ENCODE results near the gene CARMIL1. TPM values are rescaled to one million over a fixed set of nuclear protein-coding genes. Genes with fewer than 3 reads are reported as not detected.
A peak's percentile ranks its signal among the peaks of the same experiment; 100 is the strongest.
"Not testable (repeated sequence)": the region's sequence is repeated elsewhere in the genome, so short reads cannot be mapped to it uniquely, and the experiment has no call there.

CARMIL1 gene
- total RNA-seq, 2 donors from 2014 or later: 3.5 to 4.8 TPM

DNA sequence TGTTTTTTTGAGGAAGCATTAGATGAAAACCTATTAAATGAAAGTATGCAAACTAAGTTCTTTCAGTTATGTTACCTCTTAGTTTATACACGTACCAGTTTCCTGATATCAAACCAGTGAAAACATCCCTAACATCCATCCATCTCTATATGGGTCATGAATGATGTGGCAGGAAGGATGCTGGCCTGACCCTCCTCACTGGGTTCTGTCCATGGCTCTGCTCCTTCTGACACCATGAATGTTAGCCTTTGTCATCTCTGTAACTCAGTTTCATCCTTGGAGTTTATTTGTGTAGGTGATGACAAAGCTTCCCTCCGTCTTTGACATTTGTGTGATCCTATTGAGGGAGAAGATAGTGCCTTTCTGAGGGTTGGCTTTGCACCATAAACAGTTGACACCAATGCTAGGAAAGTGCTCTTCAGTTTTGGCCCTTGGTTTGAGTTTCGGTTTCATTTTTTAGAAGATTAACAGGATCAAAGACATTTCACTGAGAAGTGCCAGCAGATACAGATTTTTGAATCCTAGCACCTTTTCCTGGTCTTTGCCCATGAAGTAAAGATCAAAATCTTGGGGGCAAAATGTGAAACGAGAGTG lies 300.8 kb downstream of the CARMIL1 start:
- no peak for DNase-seq
- H3K9me3 ChIP-seq (ENCODE audit: control insufficient read depth, low read length, poor library complexity, severe bottlenecking): no peaks in the 10 kb centered on the region
- Mint-ChIP-seq H3K36me3 (ENCODE audit: low read depth) (peaks cover 7% of the 10 kb centered on the region), H3K4me3 (peak overlapping the region; percentile 80), H3K4me1 (peaks cover 4% of the 10 kb centered on the region), H3K27me3 (peaks cover 5% of the 10 kb centered on the region), H3K27ac (peak overlapping the region; percentile 74)
- no peak for ATAC-seq

DNA sequence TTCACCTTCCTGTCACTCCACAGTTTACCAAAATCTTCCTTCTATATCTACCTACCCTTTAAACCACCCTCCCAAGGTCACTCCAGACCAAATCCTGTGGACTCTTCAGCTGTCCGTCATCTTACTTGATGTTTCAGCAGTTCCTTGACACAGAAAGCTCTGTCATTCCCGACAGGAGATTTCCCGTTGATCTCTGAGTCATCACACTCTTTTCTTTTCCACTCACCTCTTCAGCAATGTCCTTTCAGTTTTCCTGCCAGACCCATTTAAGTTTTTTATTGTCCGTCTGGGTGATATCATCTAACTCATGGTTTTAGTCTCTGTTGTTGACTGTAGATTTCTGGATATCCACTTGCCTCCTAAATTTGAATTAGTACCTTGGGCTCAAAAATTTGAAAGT lies 302.9 kb downstream of the CARMIL1 start:
- H3K4me3 Mint-ChIP-seq: no peak overlapping the region
- H3K27me3 Mint-ChIP-seq: no peaks in the 10 kb centered on the region
- DNase-seq: no peak
- H3K27ac Mint-ChIP-seq: no peak overlapping the region
- H3K9me3 ChIP-seq (ENCODE audit: control insufficient read depth, low read length, poor library complexity, severe bottlenecking): no peaks in the 10 kb centered on the region
- peaks cover 4% of the 10 kb centered on the region for H3K4me1 Mint-ChIP-seq
- peaks cover 7% of the 10 kb centered on the region for H3K36me3 Mint-ChIP-seq (ENCODE audit: low read depth)
- ATAC-seq: no peak

DNA sequence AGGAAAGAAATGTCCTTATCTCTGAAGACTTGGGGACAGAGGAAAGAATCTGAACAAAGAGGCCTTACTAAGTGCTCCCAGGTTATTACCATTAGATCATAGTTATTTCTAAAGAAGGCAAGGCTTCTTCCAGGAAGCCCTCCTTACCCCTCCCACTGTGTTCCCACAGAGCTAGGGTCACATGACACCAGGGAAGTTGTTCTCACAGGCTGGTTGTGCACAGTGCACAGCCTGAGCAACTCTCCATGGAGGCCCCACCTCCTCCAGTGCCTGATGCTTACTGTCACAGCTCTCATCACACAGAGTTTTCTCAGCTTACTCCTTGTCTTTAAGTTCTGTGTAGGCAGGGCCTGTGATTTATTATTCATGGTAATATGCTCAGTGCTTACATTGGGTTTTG lies 303.9 kb downstream of the CARMIL1 start:
- H3K27me3 Mint-ChIP-seq: no peaks in the 10 kb centered on the region
- peaks cover 4% of the 10 kb centered on the region for H3K4me1 Mint-ChIP-seq
- no peak for DNase-seq

DNA sequence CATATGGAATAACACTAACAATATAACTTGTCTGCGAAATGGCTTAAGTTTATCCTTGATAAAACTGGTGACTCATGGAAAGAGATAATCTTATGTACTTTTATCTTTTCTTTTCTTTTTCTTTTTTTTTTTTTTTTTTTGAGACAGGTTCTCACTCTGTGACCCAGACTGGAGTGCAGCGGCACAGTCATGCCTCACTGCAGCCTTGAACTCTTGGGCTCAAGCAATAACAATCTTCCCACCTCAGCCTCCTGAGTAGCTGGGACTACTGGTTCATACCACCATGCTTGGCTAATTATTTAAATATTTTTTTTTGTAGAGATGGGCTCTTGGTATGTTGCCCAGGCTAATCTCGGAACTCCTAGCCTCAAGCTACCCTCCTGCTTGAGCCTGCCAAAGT lies 304.7 kb downstream of the CARMIL1 start:
- peaks cover 4% of the 10 kb centered on the region for H3K4me1 Mint-ChIP-seq
- peaks cover 7% of the 10 kb centered on the region for H3K36me3 Mint-ChIP-seq (ENCODE audit: low read depth)
- no peak overlapping the region for H3K27ac Mint-ChIP-seq
- ATAC-seq (no peak), DNase-seq (no peak)
- H3K27me3 Mint-ChIP-seq: no peaks in the 10 kb centered on the region
- H3K9me3 ChIP-seq (ENCODE audit: control insufficient read depth, low read length, poor library complexity, severe bottlenecking): no peaks in the 10 kb centered on the region
- H3K4me3 Mint-ChIP-seq: no peak overlapping the region

More for the DNA sequence above, 303.9 kb downstream of the CARMIL1 start:
- Mint-ChIP-seq H3K27ac (no peak overlapping the region), H3K4me3 (no peak overlapping the region), H3K36me3 (ENCODE audit: low read depth) (peaks cover 7% of the 10 kb centered on the region)
- H3K9me3 ChIP-seq (ENCODE audit: control insufficient read depth, low read length, poor library complexity, severe bottlenecking): no peaks in the 10 kb centered on the region
- no peak for ATAC-seq

DNA sequence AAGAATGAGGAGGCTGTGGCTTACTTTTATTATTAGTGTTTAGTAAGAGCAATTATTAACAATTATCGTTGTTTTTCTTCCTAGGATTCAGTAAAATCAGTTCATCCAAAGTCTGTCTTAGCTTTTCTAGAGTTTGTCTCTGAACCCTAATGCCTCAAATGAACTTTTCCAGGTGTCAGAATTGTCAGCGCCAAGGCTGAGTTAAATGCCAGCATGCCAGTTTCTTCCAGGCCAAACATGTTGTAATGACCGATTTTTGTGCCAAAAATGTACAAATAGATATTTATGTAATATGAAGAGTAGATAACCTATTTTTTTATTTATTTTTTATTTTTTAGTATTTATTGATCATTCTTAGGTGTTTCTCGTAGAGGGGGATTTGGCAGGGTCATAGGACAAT lies 306.1 kb downstream of the CARMIL1 start:
- Mint-ChIP-seq H3K27ac (no peak overlapping the region), H3K36me3 (ENCODE audit: low read depth) (peaks cover 7% of the 10 kb centered on the region), H3K4me3 (no peak overlapping the region), H3K4me1 (peaks cover under 1% of the 10 kb centered on the region), H3K27me3 (no peaks in the 10 kb centered on the region)
- ATAC-seq (no peak), DNase-seq (no peak)
- H3K9me3 ChIP-seq (ENCODE audit: control insufficient read depth, low read length, poor library complexity, severe bottlenecking): no peaks in the 10 kb centered on the region

DNA sequence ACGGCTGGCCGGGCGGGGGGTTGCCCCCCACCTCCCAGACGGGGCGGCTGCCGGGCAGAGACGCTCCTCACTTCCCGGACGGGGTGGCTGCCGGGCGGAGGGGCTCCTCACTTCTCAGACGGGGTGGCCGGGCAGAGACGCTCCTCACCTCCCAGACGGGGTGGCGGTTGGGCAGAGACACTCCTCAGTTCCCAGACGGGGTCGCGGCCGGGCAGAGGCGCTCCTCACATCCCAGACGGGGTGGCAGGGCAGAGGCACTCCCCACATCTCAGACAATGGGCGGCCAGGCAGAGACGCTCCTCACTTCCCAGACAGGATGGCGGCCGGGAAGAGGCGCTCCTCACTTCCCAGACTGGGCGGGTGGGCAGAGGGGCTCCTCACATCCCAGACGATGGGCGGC lies 306.9 kb downstream of the CARMIL1 start:
- not testable (repeated sequence) for H3K27ac Mint-ChIP-seq; H3K9me3 ChIP-seq (ENCODE audit: control insufficient read depth, low read length, poor library complexity, severe bottlenecking); ATAC-seq; H3K4me1 Mint-ChIP-seq; H3K36me3 Mint-ChIP-seq (ENCODE audit: low read depth); H3K27me3 Mint-ChIP-seq; H3K4me3 Mint-ChIP-seq; DNase-seq

DNA sequence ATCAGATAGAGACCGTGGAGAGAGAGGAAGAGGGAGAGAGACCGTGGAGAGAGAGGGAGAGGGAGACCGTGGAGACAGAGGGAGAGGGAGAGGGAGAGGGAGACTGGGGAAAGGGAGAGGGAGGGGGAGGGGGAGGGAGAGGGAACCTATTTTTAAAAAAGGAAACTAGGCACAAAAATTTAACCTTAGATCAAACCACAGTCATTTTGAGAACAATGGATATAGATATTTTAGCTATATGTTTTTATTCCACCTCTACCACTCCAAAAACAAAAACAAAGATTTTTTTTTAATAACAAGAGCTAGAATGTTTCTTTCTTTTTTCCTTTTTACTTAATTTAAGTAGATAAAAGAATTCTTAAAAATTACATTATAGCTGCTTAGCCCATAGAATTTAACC lies 307.8 kb downstream of the CARMIL1 start:
- Mint-ChIP-seq H3K4me3 (no peak overlapping the region), H3K4me1 (no peaks in the 10 kb centered on the region), H3K27ac (no peak overlapping the region), H3K27me3 (peaks cover 11% of the 10 kb centered on the region), H3K36me3 (ENCODE audit: low read depth) (peaks cover 6% of the 10 kb centered on the region)
- DNase-seq (no peak), ATAC-seq (no peak)
- no peaks in the 10 kb centered on the region for H3K9me3 ChIP-seq (ENCODE audit: control insufficient read depth, low read length, poor library complexity, severe bottlenecking)

DNA sequence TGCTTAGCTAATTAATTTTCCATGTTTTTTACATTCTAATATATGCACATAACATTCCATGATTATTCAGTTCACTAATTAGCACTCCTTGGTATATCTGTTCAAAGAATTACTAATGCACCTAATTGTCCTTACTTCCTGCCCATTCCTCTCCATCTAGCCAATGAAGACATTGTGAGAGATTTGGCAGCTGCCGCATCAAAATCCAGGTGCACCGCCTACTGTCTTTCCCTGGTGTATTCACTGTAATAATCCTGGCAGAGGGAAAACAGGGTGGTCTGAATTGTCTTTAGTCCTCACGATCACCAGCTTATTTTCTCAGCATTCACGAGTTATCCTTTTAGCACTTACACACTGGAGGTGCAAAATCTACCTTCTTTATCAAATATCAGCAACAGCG lies 311.8 kb downstream of the CARMIL1 start:
- Mint-ChIP-seq H3K36me3 (ENCODE audit: low read depth) (peaks cover 9% of the 10 kb centered on the region), H3K27me3 (peaks cover 13% of the 10 kb centered on the region), H3K4me3 (no peak overlapping the region), H3K4me1 (peaks cover 3% of the 10 kb centered on the region), H3K27ac (peak overlapping the region; percentile 24)
- DNase-seq (no peak), ATAC-seq (no peak)
- H3K9me3 ChIP-seq (ENCODE audit: control insufficient read depth, low read length, poor library complexity, severe bottlenecking): no peaks in the 10 kb centered on the region

DNA sequence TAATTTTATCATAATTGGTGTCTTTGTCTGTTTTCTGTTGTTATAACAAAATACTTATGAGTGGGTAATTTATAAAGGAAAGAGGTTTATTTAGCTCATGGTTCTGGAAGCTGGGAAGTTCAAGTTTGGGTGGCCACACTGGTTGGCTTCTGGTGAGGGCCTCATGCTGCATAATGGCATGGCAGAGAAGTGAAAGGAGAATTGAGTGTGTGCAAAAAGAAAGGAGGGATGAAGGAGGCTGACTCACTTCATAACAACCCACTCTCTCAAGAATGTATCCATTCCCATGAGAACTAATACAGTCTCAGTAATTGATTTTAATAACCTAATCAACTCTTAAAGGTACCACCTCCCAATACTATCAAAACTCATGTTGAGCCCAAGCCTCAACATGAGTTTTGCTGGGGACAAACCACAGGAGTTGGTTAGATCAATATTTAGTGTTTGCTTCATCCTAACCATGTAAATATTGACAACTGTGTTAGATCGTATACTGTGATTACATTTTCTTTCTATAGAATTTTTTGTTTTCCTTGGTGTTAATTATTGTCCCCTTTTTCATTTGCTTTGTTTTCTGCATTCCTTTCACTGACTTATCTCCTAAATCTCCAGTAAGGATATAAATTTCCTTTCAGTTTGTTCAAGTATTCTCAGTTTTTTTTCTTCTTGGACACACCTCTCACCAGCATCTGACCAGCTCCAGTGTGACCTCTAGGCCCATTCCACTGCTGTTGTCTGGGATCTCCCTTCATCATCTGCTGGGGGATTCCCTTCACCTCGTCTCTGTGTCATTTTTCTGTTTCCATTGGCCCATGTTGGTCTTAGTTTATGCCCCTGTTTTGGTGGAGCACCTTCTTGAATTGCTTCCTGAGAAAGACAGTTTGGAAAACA lies 318.0 kb downstream of the CARMIL1 start:
- Mint-ChIP-seq H3K4me1 (peaks cover 3% of the 10 kb centered on the region), H3K27ac (no peak overlapping the region), H3K36me3 (ENCODE audit: low read depth) (peaks cover 13% of the 10 kb centered on the region), H3K4me3 (no peak overlapping the region), H3K27me3 (peaks cover 5% of the 10 kb centered on the region)
- DNase-seq (no peak), ATAC-seq (no peak)
- H3K9me3 ChIP-seq (ENCODE audit: control insufficient read depth, low read length, poor library complexity, severe bottlenecking): no peaks in the 10 kb centered on the region

DNA sequence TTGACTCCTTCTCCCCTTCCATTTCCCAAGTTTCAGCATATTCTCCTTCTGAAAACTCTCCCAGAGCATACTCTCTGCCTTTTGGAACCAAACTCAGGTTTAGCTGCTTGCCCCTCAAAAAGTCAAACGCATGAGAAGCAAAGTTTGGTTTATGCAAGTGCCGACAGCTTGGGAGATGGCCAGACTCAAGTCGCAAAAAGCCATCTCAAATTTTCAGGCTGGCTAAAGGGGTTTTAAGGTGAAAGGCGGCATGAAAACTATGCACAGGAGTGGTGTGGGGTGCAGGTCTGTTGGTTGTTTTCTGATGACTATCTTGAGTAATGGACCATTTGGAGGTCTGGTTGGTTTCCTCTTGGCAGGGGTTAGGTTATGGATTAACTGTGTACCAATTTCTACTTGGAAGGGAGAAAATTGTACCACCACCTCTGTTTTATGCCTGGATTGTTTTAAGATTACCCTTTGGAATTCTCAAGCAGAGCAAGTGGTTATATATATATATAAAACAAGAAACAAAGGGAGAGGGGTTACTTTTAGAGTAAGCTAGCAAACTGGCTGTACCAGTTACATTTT lies 320.4 kb downstream of the CARMIL1 start:
- peaks cover 5% of the 10 kb centered on the region for H3K36me3 Mint-ChIP-seq (ENCODE audit: low read depth)
- no peaks in the 10 kb centered on the region for H3K9me3 ChIP-seq (ENCODE audit: control insufficient read depth, low read length, poor library complexity, severe bottlenecking)
- peaks cover 5% of the 10 kb centered on the region for H3K27me3 Mint-ChIP-seq
- DNase-seq: no peak
- no peak overlapping the region for H3K27ac Mint-ChIP-seq
- no peaks in the 10 kb centered on the region for H3K4me1 Mint-ChIP-seq
- no peak for ATAC-seq
- no peak overlapping the region for H3K4me3 Mint-ChIP-seq

DNA sequence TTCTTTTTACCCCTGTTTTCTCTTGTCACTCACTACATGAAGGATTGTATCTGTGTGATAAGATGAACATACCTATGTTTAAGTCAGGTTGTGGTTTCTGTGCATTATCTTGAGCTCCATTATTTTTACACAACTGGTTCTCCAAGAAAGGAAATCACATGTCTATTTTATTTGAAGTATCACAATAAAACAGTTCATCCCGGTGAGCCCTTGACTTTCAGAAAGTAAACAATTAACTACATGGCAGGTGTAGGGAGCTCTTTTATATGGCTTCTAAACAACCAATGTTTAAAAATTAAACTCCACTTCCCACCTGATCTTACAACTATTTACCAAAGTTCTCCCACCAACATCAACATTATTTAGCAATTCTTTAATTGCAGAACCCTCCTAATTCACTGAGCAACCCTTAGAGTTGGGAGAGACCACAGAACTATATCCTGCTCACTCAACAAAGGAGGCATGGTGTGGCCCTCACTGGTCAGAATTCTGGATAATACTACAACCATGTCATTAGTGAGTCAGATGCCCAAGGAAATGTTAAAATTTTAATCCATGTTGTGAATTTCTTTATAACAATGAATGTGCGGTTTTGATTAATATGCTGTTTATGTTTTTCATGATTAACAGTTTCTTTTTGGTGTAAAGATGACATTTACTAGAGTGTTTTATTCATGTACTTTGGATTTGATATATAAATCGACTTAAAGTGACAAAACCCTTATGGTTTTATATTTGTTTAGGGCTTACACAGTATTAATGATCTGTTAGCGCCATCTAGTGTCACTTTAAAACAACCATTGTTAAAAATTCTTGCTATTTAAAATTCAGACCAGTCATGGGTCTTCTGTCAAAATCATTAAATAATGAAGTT lies 322.9 kb downstream of the CARMIL1 start:
- no peak for DNase-seq
- H3K4me1 Mint-ChIP-seq: no peaks in the 10 kb centered on the region
- H3K27me3 Mint-ChIP-seq: peaks cover 5% of the 10 kb centered on the region
- H3K4me3 Mint-ChIP-seq: no peak overlapping the region
- no peak overlapping the region for H3K27ac Mint-ChIP-seq
- no peaks in the 10 kb centered on the region for H3K9me3 ChIP-seq (ENCODE audit: control insufficient read depth, low read length, poor library complexity, severe bottlenecking)
- H3K36me3 Mint-ChIP-seq (ENCODE audit: low read depth): peaks cover 5% of the 10 kb centered on the region
- ATAC-seq: no peak

DNA sequence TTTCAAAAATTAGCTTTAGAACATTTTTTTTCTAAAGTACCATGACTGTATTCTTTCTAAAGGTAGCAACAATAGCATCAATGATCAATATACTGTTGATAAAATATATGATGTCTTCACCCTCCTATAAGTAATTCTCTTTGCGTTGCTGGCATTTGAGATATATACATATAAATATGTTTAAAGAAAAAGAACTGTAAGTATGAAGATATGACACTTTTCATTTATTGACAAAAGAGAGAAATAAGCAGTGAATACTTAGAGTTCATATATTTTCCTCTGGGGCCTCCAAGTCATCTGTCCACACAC lies 323.5 kb downstream of the CARMIL1 start:
- Mint-ChIP-seq H3K4me3 (no peak overlapping the region), H3K36me3 (ENCODE audit: low read depth) (peaks cover 5% of the 10 kb centered on the region), H3K27ac (no peak overlapping the region), H3K27me3 (peaks cover 5% of the 10 kb centered on the region), H3K4me1 (no peaks in the 10 kb centered on the region)
- no peaks in the 10 kb centered on the region for H3K9me3 ChIP-seq (ENCODE audit: control insufficient read depth, low read length, poor library complexity, severe bottlenecking)
- ATAC-seq: no peak
- DNase-seq: no peak

DNA sequence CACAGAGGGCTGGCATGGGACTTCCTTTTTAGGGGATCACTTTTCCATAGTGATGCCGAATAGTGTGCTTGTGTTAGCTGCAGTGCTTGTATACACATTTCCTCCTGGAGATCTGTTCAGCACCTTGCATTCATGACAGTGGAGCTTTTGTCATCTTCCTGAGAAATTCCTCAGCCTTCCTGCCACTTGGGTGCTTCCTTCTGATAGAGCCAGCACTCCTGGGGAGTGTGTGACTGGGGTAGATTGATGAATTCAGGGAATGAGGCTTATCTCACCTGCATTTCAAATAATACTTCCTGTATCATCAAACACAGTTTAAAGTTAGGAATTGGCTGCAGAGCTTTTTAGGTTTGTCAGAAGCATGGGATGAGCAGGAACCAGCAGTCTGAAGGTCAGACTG lies 324.1 kb downstream of the CARMIL1 start:
- H3K4me3 Mint-ChIP-seq: no peak overlapping the region
- no peaks in the 10 kb centered on the region for H3K9me3 ChIP-seq (ENCODE audit: control insufficient read depth, low read length, poor library complexity, severe bottlenecking)
- H3K27ac Mint-ChIP-seq: no peak overlapping the region
- no peak for ATAC-seq
- peaks cover 5% of the 10 kb centered on the region for H3K27me3 Mint-ChIP-seq
- no peak for DNase-seq
- peaks cover 5% of the 10 kb centered on the region for H3K36me3 Mint-ChIP-seq (ENCODE audit: low read depth)
- H3K4me1 Mint-ChIP-seq: no peaks in the 10 kb centered on the region
